Neural cell (in vitro differentiated cells): ENCODE results near the gene COTL1. TPM values are rescaled to one million over a fixed set of nuclear protein-coding genes. Genes with fewer than 3 reads are reported as not detected.

Experiments used
- H2AFZ ChIP-seq: fragments of 200-600, 300-800 bp; sonication (generic), shearing (Covaris generic); 2 replicates; pipeline ENCODE4 v1.6.0; 2014; ENCODE audit warnings: low read depth, mild to moderate bottlenecking, antibody characterized with exemption, low read length, moderate library complexity
- H3F3A ChIP-seq: fragments of 200-600 bp; shearing (Covaris generic); 2 replicates; pipeline ENCODE4 v1.6.1; 2016; ENCODE audit warnings: mild to moderate bottlenecking, moderate library complexity, mixed read lengths, antibody characterized with exemption, low read length; ENCODE audit not compliant: insufficient read depth, poor library complexity, severe bottlenecking
- H3K27ac ChIP-seq: fragments of 200-600, 300-800 bp; sonication (generic), shearing (Covaris generic); 2 replicates; pipeline ENCODE4 v1.5.1; 2014; ENCODE audit warnings: mild to moderate bottlenecking, low read length, moderate library complexity
- H3K27me3 ChIP-seq: fragments of 300-800, 200-600 bp; sonication (generic), shearing (Covaris generic); 2 replicates; pipeline ENCODE4 v1.6.0; 2014; ENCODE audit warnings: mild to moderate bottlenecking, low read depth, low read length, moderate library complexity; ENCODE audit not compliant: insufficient read depth
- H3K36me3 ChIP-seq: fragments of 300-800, 200-600 bp; sonication (generic), shearing (Covaris generic); 2 replicates; pipeline ENCODE4 v1.5.1; 2014; ENCODE audit warnings: mild to moderate bottlenecking, antibody characterized with exemption, low read length, moderate library complexity; ENCODE audit not compliant: insufficient read depth
- H3K4me2 ChIP-seq: fragments of 300-800, 200-600 bp; sonication (generic), shearing (Covaris generic); 2 replicates; pipeline ENCODE4 v1.6.0; 2014; ENCODE audit warnings: mild to moderate bottlenecking, low read length
- H3K4me3 ChIP-seq: fragments of 300-800, 200-600 bp; sonication (generic), shearing (Covaris generic); 2 replicates; pipeline ENCODE4 v1.5.1; 2014; ENCODE audit warnings: mild to moderate bottlenecking, low read length, moderate library complexity
- H3K79me2 ChIP-seq: fragments of 200-600 bp; shearing (Covaris generic); replicated peaks from 2 replicates; pipeline ENCODE4 v1.6.0; 2014; ENCODE audit warnings: mild to moderate bottlenecking, low read length, moderate library complexity; ENCODE audit not compliant: insufficient read depth
- H3K9ac ChIP-seq: fragments of 300-800, 200-600 bp; sonication (generic), shearing (Covaris generic); 2 replicates; pipeline ENCODE4 v1.6.1; 2016; ENCODE audit warnings: mild to moderate bottlenecking, low read length, mixed read lengths
- H3K9me2 ChIP-seq: fragments of 200-600 bp; shearing (Covaris generic); 2 replicates; pipeline ENCODE4 v1.6.1; 2016; ENCODE audit warnings: mild to moderate bottlenecking, low read length, mixed read lengths; ENCODE audit not compliant: insufficient read depth
- H3K9me3 ChIP-seq: fragments of 200-600, 300-800 bp; sonication (generic), shearing (Covaris generic); 2 replicates; pipeline ENCODE4 v1.6.1; 2016; ENCODE audit warnings: mild to moderate bottlenecking, mixed run types, low read length, moderate library complexity, mixed read lengths
- H4K20me1 ChIP-seq: fragments of 200-600 bp; shearing (Covaris generic); 2 replicates; pipeline ENCODE4 v1.6.1; 2016; ENCODE audit warnings: mild to moderate bottlenecking, mixed run types; ENCODE audit not compliant: insufficient read depth
- CTCF ChIP-seq: fragments of 450-650 bp; IDR thresholded peaks from 2 replicates; pipeline ENCODE4 v1.5.1; 2014; ENCODE audit warnings: antibody characterized with exemption, mild to moderate bottlenecking, moderate library complexity; ENCODE audit not compliant: poor library complexity, severe bottlenecking
- EP300 ChIP-seq: fragments of 450-650 bp; conservative IDR thresholded peaks from 2 replicates; pipeline ENCODE4 v1.6.1; 2014; ENCODE audit warnings: antibody characterized with exemption, mild to moderate bottlenecking, moderate library complexity; ENCODE audit not compliant: poor library complexity, severe bottlenecking
- EZH2 ChIP-seq: fragments of 200-600, 300-800 bp; shearing (Covaris generic), sonication (generic); IDR thresholded peaks from 2 replicates; pipeline ENCODE4 v1.6.1; 2014; ENCODE audit warnings: antibody characterized with exemption, low read length, borderline replicate concordance, mild to moderate bottlenecking; ENCODE audit not compliant: insufficient read depth, poor library complexity, severe bottlenecking
- MXI1 ChIP-seq: fragments of 450-650 bp; conservative IDR thresholded peaks from 2 replicates; pipeline ENCODE4 v1.6.1; 2014; ENCODE audit warnings: antibody characterized with exemption, mild to moderate bottlenecking; ENCODE audit not compliant: poor library complexity, severe bottlenecking
- POLR2AphosphoS5 ChIP-seq: IDR thresholded peaks from 2 replicates; pipeline ENCODE4 v1.6.1; 2012
- RAD21 ChIP-seq: fragments of 450-650 bp; conservative IDR thresholded peaks from 2 replicates; pipeline ENCODE4 v1.6.1; 2014; ENCODE audit warnings: antibody characterized with exemption, mild to moderate bottlenecking, moderate library complexity
- REST ChIP-seq: IDR thresholded peaks from 2 replicates; pipeline ENCODE4 v1.6.1; 2012; ENCODE audit warnings: borderline replicate concordance
- SMC3 ChIP-seq: fragments of 450-650 bp; conservative IDR thresholded peaks from 2 replicates; pipeline ENCODE4 v1.6.1; 2014; ENCODE audit warnings: antibody characterized with exemption, mild to moderate bottlenecking, moderate library complexity; ENCODE audit not compliant: poor library complexity
- TAF1 ChIP-seq: IDR thresholded peaks from 2 replicates; pipeline ENCODE4 v1.6.1; 2012; ENCODE audit warnings: low read depth
- polyA plus RNA-seq: library from polyadenylated mRNA; depleted of rRNA; stranded (reverse); fragments of >200 nt; gene quantifications from 2 replicates; pipeline ENCODE4 v1.2.3, GENCODE V29; 2014

The COTL1 gene
- polyA plus RNA-seq, 1 donor from 2014 or later, result 86.6 TPM

- peaks cover 11% of the 10 kb centered on the region for H3K79me2 ChIP-seq
- no peak overlapping the region for H3K27ac ChIP-seq
Measured at GRCh38 chr16:84605339-84605848, 12.5 kb downstream of the COTL1 start.

GRCh38 chr16:84604477-84605013 is 13.3 kb downstream of the COTL1 start:
- Histone ChIP-seq H3K4me3 (no peak overlapping the region), H3K9ac (no peak overlapping the region), H3F3A (no peaks in the 10 kb centered on the region), H3K9me3 (peaks cover 3% of the 10 kb centered on the region), H3K4me2 (no peak overlapping the region), H3K36me3 (no peaks in the 10 kb centered on the region), H3K27me3 (no peaks in the 10 kb centered on the region), H3K9me2 (no peaks in the 10 kb centered on the region), H3K79me2 (peaks cover 11% of the 10 kb centered on the region), H3K27ac (no peak overlapping the region), H2AFZ (no peak overlapping the region), H4K20me1 (no peaks in the 10 kb centered on the region)
- TF ChIP-seq MXI1, result no peak
- TF ChIP-seq RAD21, result no peak
- no peak for TF ChIP-seq EP300
- no peak for TF ChIP-seq EZH2
- no peak for TF ChIP-seq REST

More at GRCh38 chr16:84605339-84605848, 12.5 kb downstream of the COTL1 start:
- Histone ChIP-seq H2AFZ (no peak overlapping the region), H3K27me3 (no peaks in the 10 kb centered on the region), H3K36me3 (no peaks in the 10 kb centered on the region), H3K4me3 (no peak overlapping the region), H3K9me2 (no peaks in the 10 kb centered on the region), H3K9ac (no peak overlapping the region), H3F3A (no peaks in the 10 kb centered on the region), H3K4me2 (no peak overlapping the region), H4K20me1 (no peaks in the 10 kb centered on the region), H3K9me3 (peaks cover 3% of the 10 kb centered on the region)
- no peak for TF ChIP-seq MXI1
- TF ChIP-seq EZH2, result no peak
- no peak for TF ChIP-seq POLR2AphosphoS5
- no peak for TF ChIP-seq EP300
- no peak for TF ChIP-seq TAF1
- TF ChIP-seq RAD21, result no peak
- no peak for TF ChIP-seq REST
- no peak for TF ChIP-seq SMC3
- TF ChIP-seq CTCF, result no peak
